GM12878 (cell line): ENCODE data around the gene MBD2. TPM values are rescaled to one million over a fixed set of nuclear protein-coding genes. Genes with fewer than 3 reads are reported as not detected.

Source experiments
- ATAC-seq: fragments of 200-7000 bp; cut with Tn5 transposase; 3 replicates; pipeline ENCODE4 v1.9.1; 2020; ENCODE audit warnings: mild to moderate bottlenecking, moderate library complexity
- BruUV-seq: library from RNA; stranded (reverse); fragments of 400-500 nt; replicated peaks from 2 replicates; lab custom pipeline; 2021; lab: Mats Ljungman, UMichigan
- CTCF ChIA-PET: fragments of 300-600 bp; sonication (Branson Sonifier 250); formaldehyde crosslinking; extraction: SDS; loops from one replicate; lab custom pipeline; 2021; ENCODE audit warnings: inconsistent platforms; lab: Yijun Ruan, JAX
- POLR2A ChIA-PET: fragments of 350-600 bp; formaldehyde crosslinking; extraction: SDS; loops from one replicate; lab custom pipeline; 2021; ENCODE audit warnings: inconsistent platforms; lab: Charles Lee
- RAD21 ChIA-PET: fragments of 300-600 bp; sonication (Branson Sonifier 250); formaldehyde crosslinking; loops from one replicate; lab custom pipeline; 2023; ENCODE audit warnings: antibody characterized with exemption; ENCODE audit not compliant: unreplicated experiment; lab: Charles Lee
- SMC1A ChIA-PET: fragments of 300-600 bp; sonication (Branson Sonifier 250); formaldehyde crosslinking; loops from one replicate; lab custom pipeline; 2023; ENCODE audit not compliant: unreplicated experiment, uncharacterized antibody; lab: Charles Lee
- DNase-seq: peaks from one replicate; pipeline ENCODE4 v3.0.0-alpha.2; 2011; ENCODE audit warnings: low read depth, low spot score
- FAIRE-seq: peaks from 3 replicates; lab custom pipeline; 2011; peaks lifted over from hg19 to GRCh38; lab: Jason Lieb, UNC
- H2AFZ ChIP-seq: 2 replicates; pipeline ENCODE4 v1.6.0; 2011; ENCODE audit warnings: low read depth, low read length, control low read depth; ENCODE audit not compliant: control insufficient read depth
- H3K27ac ChIP-seq: 2 replicates; pipeline ENCODE4 v1.5.1; 2011; ENCODE audit warnings: control low read depth; ENCODE audit not compliant: control insufficient read depth, insufficient read depth
- H3K27me3 ChIP-seq, 2 experiments: replicated peaks in 1 of 2; 2 replicates each; pipeline versions ENCODE4 v1.6.0 to v1.6.1; 2011; ENCODE audit warnings: low read length in 1 of 2; ENCODE audit not compliant: control insufficient read depth in 2 of 2, insufficient read depth in 2 of 2
- H3K36me3 ChIP-seq, 2 experiments: 2 replicates each; pipeline ENCODE4 v1.5.1; 2011; ENCODE audit warnings: low read length in 1 of 2; ENCODE audit not compliant: control insufficient read depth in 2 of 2, insufficient read depth in 2 of 2
- H3K4me1 ChIP-seq: 2 replicates; pipeline ENCODE4 v1.6.1; 2011; ENCODE audit warnings: mild to moderate bottlenecking, low read length, moderate library complexity, mixed read lengths; ENCODE audit not compliant: control insufficient read depth, insufficient read depth
- H3K4me2 ChIP-seq: 2 replicates; pipeline ENCODE4 v1.6.0; 2011; ENCODE audit warnings: control low read depth; ENCODE audit not compliant: control insufficient read depth, insufficient read depth
- H3K4me3 ChIP-seq: fragments of 200-600 bp; sonication (generic); 2 replicates; pipeline ENCODE4 v1.5.1; 2016
- H3K79me2 ChIP-seq: 2 replicates; pipeline ENCODE4 v1.6.0; 2011; ENCODE audit warnings: low read length; ENCODE audit not compliant: control insufficient read depth, insufficient read depth
- H3K9ac ChIP-seq: 2 replicates; pipeline ENCODE4 v1.8.0; 2011; ENCODE audit warnings: low read length, control low read depth, mixed read lengths; ENCODE audit not compliant: control insufficient read depth, insufficient read depth
- H3K9me3 ChIP-seq: replicated peaks from 3 replicates; pipeline ENCODE4 v1.5.1; 2011; ENCODE audit warnings: mild to moderate bottlenecking, low read length; ENCODE audit not compliant: control insufficient read depth, insufficient read depth
- H4K20me1 ChIP-seq: 2 replicates; pipeline ENCODE4 v1.6.0; 2011; ENCODE audit not compliant: control insufficient read depth, insufficient read depth
- FOXM1 ChIP-seq: IDR thresholded peaks from 2 replicates; pipeline ENCODE4 v1.6.1; 2012; ENCODE audit warnings: low read depth, mild to moderate bottlenecking, inconsistent platforms, low read length, moderate library complexity
- IKZF2 ChIP-seq, 2 experiments: fragments of 450-650 bp; IDR thresholded peaks; 2 replicates each; pipeline ENCODE4 v1.6.1; 2017; ENCODE audit warnings: mild to moderate bottlenecking in 2 of 2, moderate library complexity in 2 of 2
- RAD21 ChIP-seq: IDR thresholded peaks from 2 replicates; pipeline ENCODE4 v1.6.1; 2011; ENCODE audit warnings: mild to moderate bottlenecking, low read depth, low read length, moderate library complexity; ENCODE audit not compliant: insufficient read depth
- WGBS: methylation state at CpG from one replicate; pipeline ENCODE4 v1.1.6; 2016; ENCODE audit warnings: low lambda C conversion rate; ENCODE audit not compliant: insufficient replicate concordance, insufficient coverage; ENCODE audit errors: missing lambda C conversion rate; 5-methylcytosine and 5-hydroxymethylcytosine counted together
- in situ Hi-C: fragments of 300-500 bp; cut with MboI; formaldehyde crosslinking; loops from 9 replicates; pipeline ENCODE4 v1.14.3; 2018; ENCODE audit warnings: mixed read lengths
- intact Hi-C: fragments of 100-400 bp; cut with micrococcal nuclease; formaldehyde crosslinking; loops from one replicate; pipeline ENCODE4 v1.14.2; 2022; ENCODE audit not compliant: unreplicated experiment
- polyA plus RNA-seq, 11 experiments: library from polyadenylated mRNA; depleted of rRNA in 4 of 11; unstranded in 6 of 11; stranded (reverse) in 5 of 11; fragments of >200 nt; fragmentation: Nextera tagmentation in 4 of 11; fragmentation: Illumina TruSeq in 1 of 11; extraction: Ambion mirVana in 4 of 11; extraction: Trizol in 1 of 11; gene quantifications; 1 replicate in 1 of 11; 2 replicates in 10 of 11; pipeline versions ENCODE4 v1.2.1 to v1.2.3, GENCODE V29; 2011 to 2016; ENCODE audit warnings: inconsistent platforms in 2 of 11, missing spikeins in 2 of 11, low read depth in 1 of 11
- total RNA-seq, 4 experiments: library from RNA; depleted of rRNA in 3 of 4; stranded (reverse); fragments of >200 nt in 3 of 4; fragmentation: Illumina TruSeq in 1 of 4; extraction: Trizol in 1 of 4; gene quantifications; 2 replicates each; pipeline versions ENCODE4 v1.2.1 to v1.2.3, GENCODE V29; 2013 to 2021
- TF ChIP-seq, protein P1 (sequence below): fragments of 450-650 bp; IDR thresholded peaks from 2 replicates; pipeline ENCODE4 v1.6.1; 2017; ENCODE audit warnings: mild to moderate bottlenecking, low read depth, inconsistent platforms; ENCODE audit not compliant: poor library complexity, severe bottlenecking

Gene MBD2
- total and polyA plus RNA-seq, 10 of the 15 experiments (the other 5 are each of a cell fraction or from before 2014, with no cell fraction given): 24.1 to 276 (median 57.9) TPM

GRCh38 chr18:54215069-54215468 lies 9.4 kb downstream of the MBD2 start:
- CTCF ChIA-PET: interaction anchor here (1.3 kb wide), 1 partner anchor 8 kb away, joined by 5 read pairs; no protein-coding TSS in a partner anchor
- Histone ChIP-seq H3K36me3 (peaks cover 0 to 4% of the 10 kb centered on the region in 2 experiments; a peak in 2 of 4 replicates), H3K4me1 (peaks cover 32% of the 10 kb centered on the region), H3K79me2 (peaks cover 93% of the 10 kb centered on the region), H4K20me1 (no peaks in the 10 kb centered on the region), H3K4me2 (no peak overlapping the region), H2AFZ (no peak overlapping the region), H3K9ac (no peak overlapping the region), H3K9me3 (no peaks in the 10 kb centered on the region; the same call in 2 of the 3 replicates), H3K27ac (0 out of 2 replicates have a peak overlapping the region, but pooled peaks have one; percentile 13), H3K27me3 (no peaks in the 10 kb centered on the region), H3K4me3 (no peak overlapping the region)
- RAD21 ChIA-PET: interaction anchor here (0.7 kb wide), 1 partner anchor 10 kb away, joined by 3 read pairs; no protein-coding TSS in a partner anchor
- SMC1A ChIA-PET: interaction anchor here (0.6 to 9.6 kb wide), 2 partner anchors 5 to 54 kb away, joined by 3 to 141 read pairs; partner anchors contain the start of gene POLI
- in situ Hi-C loops (no loop called here), intact Hi-C loops (no loop called here)
- TF ChIP-seq IKZF2 (IDR thresholded peaks at IDR 0.05) (no peak), RAD21 (no peak), FOXM1 (no peak)
- TF ChIP-seq, protein P1, sequence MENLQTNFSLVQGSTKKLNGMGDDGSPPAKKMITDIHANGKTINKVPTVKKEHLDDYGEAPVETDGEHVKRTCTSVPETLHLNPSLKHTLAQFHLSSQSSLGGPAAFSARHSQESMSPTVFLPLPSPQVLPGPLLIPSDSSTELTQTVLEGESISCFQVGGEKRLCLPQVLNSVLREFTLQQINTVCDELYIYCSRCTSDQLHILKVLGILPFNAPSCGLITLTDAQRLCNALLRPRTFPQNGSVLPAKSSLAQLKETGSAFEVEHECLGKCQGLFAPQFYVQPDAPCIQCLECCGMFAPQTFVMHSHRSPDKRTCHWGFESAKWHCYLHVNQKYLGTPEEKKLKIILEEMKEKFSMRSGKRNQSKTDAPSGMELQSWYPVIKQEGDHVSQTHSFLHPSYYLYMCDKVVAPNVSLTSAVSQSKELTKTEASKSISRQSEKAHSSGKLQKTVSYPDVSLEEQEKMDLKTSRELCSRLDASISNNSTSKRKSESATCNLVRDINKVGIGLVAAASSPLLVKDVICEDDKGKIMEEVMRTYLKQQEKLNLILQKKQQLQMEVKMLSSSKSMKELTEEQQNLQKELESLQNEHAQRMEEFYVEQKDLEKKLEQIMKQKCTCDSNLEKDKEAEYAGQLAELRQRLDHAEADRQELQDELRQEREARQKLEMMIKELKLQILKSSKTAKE: no peak
- POLR2A ChIA-PET: interaction anchor here (0.7 kb wide), 1 partner anchor 84 kb away, joined by 4 read pairs; no protein-coding TSS in a partner anchor
- BruUV-seq: no TSS peak
- ATAC-seq (no peak), DNase-seq (no peak), FAIRE-seq (no peak)
- WGBS: 92% methylated on average over 3 of the region's 3 CpGs
